ENCODE results near the gene RIMBP3C.
"Not testable (repeated sequence)": the region's sequence is repeated elsewhere in the genome, so short reads cannot be mapped to it uniquely, and the experiment has no call there.

RIMBP3C gene

DNA sequence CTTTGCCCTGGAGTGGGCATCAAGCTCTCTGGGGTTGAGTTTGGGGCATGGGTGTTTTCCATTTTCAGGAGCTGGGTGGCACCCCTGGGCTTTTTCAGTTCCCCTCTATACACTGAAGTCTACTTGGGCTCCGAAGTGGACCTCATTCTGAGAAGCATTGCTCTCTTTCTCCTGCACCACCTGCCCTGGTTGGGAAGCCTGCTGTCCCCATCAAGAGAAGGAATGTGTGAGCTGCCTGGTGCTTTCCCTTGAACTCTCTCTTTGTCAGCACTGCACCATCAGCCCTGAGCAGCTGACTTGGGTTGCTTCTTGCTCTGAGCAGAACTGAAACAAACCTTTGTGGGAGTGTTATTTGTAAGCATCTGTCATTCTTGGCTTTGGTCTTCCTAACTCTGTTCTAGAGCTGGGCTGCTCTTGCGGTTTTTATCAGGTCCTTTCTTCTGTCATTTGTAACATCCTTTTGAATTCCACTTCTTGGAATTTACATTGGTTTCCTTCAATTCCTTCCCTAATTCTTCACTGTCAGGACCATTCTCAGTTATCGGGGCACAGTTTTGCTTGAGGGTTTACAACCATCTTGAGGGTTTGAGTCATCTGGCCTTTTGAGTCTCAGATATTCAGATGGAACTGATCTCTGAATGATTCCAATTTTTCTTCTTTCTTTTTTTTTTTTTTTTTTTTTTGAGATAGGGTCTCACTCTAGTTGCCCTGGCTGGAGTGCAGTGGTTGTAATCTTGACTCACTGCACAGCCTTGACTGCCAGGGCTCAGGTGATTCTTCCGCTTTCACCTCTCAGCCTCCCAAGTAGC is 36.7 kb upstream of the RIMBP3C start:
- Histone ChIP-seq H3K27me3 (ENCODE audit: insufficient read depth, low read length, poor library complexity, severe bottlenecking) (no peaks in the 10 kb centered on the region), H3K9ac (ENCODE audit: low read depth, low read length, poor library complexity, severe bottlenecking) (no peak overlapping the region), H3F3A (ENCODE audit: low read depth) (no peaks in the 10 kb centered on the region), H3K9me3 (ENCODE audit: insufficient read depth, low read depth, low read length) (no peaks in the 10 kb centered on the region), H3K4me3 (ENCODE audit: low read length, poor library complexity, severe bottlenecking) (no peak overlapping the region), H3K9me2 (replicated peaks; ENCODE audit: low read depth, low read length) (no peaks in the 10 kb centered on the region), H2AFZ (ENCODE audit: low read length) (no peak overlapping the region), H4K20me1 (ENCODE audit: insufficient read depth, low read length, poor library complexity, severe bottlenecking) (peaks cover 84% of the 10 kb centered on the region), H3K4me1 (ENCODE audit: insufficient read depth, low read length, poor library complexity, severe bottlenecking) (peaks cover 3% of the 10 kb centered on the region), H3K4me2 (ENCODE audit: low read depth, low read length, poor library complexity, severe bottlenecking) (no peak overlapping the region), H3K79me2 (ENCODE audit: insufficient read depth, low read length) (peaks cover 92% of the 10 kb centered on the region), H3K36me3 (ENCODE audit: insufficient read depth, low read length) (peaks cover 37% of the 10 kb centered on the region; the same call in 1 of the 2 replicates)
- TF ChIP-seq EZH2phosphoT487 (IDR thresholded peaks at IDR 0.05; ENCODE audit: borderline replicate concordance) = no peak
- TF ChIP-seq, protein P1, sequence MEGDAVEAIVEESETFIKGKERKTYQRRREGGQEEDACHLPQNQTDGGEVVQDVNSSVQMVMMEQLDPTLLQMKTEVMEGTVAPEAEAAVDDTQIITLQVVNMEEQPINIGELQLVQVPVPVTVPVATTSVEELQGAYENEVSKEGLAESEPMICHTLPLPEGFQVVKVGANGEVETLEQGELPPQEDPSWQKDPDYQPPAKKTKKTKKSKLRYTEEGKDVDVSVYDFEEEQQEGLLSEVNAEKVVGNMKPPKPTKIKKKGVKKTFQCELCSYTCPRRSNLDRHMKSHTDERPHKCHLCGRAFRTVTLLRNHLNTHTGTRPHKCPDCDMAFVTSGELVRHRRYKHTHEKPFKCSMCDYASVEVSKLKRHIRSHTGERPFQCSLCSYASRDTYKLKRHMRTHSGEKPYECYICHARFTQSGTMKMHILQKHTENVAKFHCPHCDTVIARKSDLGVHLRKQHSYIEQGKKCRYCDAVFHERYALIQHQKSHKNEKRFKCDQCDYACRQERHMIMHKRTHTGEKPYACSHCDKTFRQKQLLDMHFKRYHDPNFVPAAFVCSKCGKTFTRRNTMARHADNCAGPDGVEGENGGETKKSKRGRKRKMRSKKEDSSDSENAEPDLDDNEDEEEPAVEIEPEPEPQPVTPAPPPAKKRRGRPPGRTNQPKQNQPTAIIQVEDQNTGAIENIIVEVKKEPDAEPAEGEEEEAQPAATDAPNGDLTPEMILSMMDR (conservative IDR thresholded peaks at IDR 0.05; ENCODE audit: low read length) = no peak

DNA sequence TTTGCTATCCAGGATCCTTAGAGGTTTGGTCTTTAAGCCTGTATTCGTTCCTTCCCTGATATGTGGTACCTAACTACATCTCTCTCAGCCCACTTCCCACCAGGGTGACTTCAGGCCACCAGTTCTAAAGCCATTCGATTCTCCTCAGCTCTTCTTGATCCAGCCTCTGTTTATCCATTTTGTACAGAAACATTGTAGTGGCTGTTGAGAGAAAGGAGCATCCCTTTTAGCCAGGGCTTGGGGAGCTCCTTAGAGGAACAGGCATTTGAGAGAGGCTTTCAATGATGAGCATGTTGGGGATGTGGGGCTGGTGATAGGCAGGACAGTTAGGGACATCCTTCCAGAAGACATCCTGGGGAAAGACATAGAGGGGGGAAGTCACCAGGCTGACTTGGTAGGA is 34.1 kb upstream of the RIMBP3C start:
- no peak overlapping the region for H3K9ac ChIP-seq (ENCODE audit: low read depth, low read length, poor library complexity, severe bottlenecking)
- H4K20me1 ChIP-seq (ENCODE audit: insufficient read depth, low read length, poor library complexity, severe bottlenecking) = peaks cover 83% of the 10 kb centered on the region
- no peak for TF ChIP-seq EZH2phosphoT487 (IDR thresholded peaks at IDR 0.05; ENCODE audit: borderline replicate concordance)
- TF ChIP-seq, protein P1 (conservative IDR thresholded peaks at IDR 0.05; ENCODE audit: low read length) = no peak
- no peaks in the 10 kb centered on the region for H3K9me3 ChIP-seq (ENCODE audit: insufficient read depth, low read depth, low read length)
- no peaks in the 10 kb centered on the region for H3F3A ChIP-seq (ENCODE audit: low read depth)
- H3K27me3 ChIP-seq (ENCODE audit: insufficient read depth, low read length, poor library complexity, severe bottlenecking) = no peaks in the 10 kb centered on the region
- no peak overlapping the region for H3K4me2 ChIP-seq (ENCODE audit: low read depth, low read length, poor library complexity, severe bottlenecking)
- no peaks in the 10 kb centered on the region for H3K9me2 ChIP-seq (replicated peaks; ENCODE audit: low read depth, low read length)
- no peak overlapping the region for H3K4me3 ChIP-seq (ENCODE audit: low read length, poor library complexity, severe bottlenecking)
- H3K36me3 ChIP-seq (ENCODE audit: insufficient read depth, low read length) = peaks cover 18% of the 10 kb centered on the region; the same call in 1 of the 2 replicates
- peaks cover 92% of the 10 kb centered on the region for H3K79me2 ChIP-seq (ENCODE audit: insufficient read depth, low read length)
- H2AFZ ChIP-seq (ENCODE audit: low read length) = no peak overlapping the region
- H3K4me1 ChIP-seq (ENCODE audit: insufficient read depth, low read length, poor library complexity, severe bottlenecking) = no peaks in the 10 kb centered on the region

DNA sequence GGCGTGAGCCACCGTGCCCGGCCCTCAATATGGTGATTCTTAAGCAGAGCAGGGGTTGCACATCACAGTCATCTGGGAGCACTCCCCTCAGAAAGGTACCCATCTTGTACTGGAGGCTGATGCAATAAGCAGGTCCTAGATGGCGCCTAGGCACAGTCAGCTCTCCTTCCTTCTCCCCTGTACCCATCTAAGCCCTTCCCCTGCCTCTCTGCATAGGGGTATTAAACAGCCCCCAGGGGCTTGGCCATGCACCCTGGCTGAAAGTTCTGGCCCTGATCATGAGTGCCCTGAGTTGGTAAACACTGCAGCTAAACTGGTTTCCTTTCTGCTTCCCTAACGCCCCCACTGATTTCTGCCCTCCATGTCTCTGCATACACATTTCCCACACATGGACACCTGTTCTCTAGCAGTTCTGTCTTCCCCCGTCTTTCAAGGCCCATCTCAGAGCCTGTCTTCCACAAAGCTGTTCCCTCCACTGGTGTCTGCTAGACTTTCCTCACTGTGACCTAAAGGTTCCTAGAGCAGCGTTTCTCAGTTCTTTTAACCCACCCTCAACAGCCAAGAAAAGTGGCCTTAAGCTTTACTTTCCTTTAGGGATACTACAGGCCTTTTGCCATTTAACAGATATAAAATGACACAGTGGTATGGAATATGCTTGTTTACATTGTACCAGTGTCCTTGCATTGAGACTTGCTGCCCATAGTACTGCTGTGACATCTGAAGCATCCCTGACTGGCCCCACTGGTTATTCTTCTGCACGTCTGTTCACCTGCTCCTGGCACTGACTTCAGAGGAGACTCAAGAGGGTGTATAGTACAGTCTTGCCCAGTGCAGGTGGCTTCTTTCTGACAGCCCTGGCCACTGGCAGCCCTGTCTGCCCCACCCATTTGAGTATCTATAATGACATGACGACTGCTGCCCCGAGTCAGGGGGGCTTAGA is 31.8 kb upstream of the RIMBP3C start:
- peaks cover 86% of the 10 kb centered on the region for H4K20me1 ChIP-seq (ENCODE audit: insufficient read depth, low read length, poor library complexity, severe bottlenecking)

DNA sequence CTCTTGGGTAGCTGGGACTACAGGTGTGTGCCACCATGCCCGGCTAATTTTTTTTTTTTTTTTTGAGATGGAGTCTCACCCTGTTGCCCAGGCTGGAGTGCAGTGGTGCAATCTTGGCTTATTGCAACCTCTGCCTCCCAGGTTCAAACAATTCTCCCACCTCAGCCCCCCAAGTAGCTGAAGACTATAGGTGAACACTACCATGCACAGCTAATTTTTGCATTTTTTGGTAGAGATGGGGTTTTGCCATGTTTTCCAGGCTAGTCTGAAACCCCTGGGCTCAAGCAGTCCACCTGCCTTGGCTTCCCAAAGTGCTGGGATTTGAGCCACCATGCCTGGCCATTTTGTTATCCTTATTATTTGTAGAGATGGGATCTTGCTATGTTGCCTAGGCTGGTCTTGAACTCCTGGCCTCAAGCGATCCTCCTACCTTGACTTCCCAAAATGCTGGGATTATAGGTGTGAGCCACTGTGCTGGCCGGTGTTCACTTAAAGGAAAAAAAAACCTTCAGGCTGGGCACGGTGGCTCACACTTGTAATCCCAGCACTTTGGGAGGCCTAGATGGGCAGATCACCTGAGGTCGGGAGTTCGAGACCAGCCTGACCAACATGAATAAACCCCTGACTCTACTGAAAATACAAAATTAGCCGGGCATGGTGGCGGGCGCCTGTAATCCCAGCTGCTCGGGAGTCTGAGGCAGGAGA is 29.9 kb upstream of the RIMBP3C start:
- H3K27me3 ChIP-seq (ENCODE audit: insufficient read depth, low read length, poor library complexity, severe bottlenecking); H3K4me2 ChIP-seq (ENCODE audit: low read depth, low read length, poor library complexity, severe bottlenecking); H3K36me3 ChIP-seq (ENCODE audit: insufficient read depth, low read length); H3K9me2 ChIP-seq (replicated peaks; ENCODE audit: low read depth, low read length); H2AFZ ChIP-seq (ENCODE audit: low read length); H3K4me1 ChIP-seq (ENCODE audit: insufficient read depth, low read length, poor library complexity, severe bottlenecking); H3K4me3 ChIP-seq (ENCODE audit: low read length, poor library complexity, severe bottlenecking); H3F3A ChIP-seq (ENCODE audit: low read depth); H3K9ac ChIP-seq (ENCODE audit: low read depth, low read length, poor library complexity, severe bottlenecking); H3K9me3 ChIP-seq (ENCODE audit: insufficient read depth, low read depth, low read length): not testable (repeated sequence)
- Histone ChIP-seq H4K20me1 (ENCODE audit: insufficient read depth, low read length, poor library complexity, severe bottlenecking) (peaks cover 85% of the 10 kb centered on the region), H3K79me2 (ENCODE audit: insufficient read depth, low read length) (peaks cover 94% of the 10 kb centered on the region)

More for the DNA sequence above, 31.8 kb upstream of the RIMBP3C start:
- no peaks in the 10 kb centered on the region for H3F3A ChIP-seq (ENCODE audit: low read depth)
- peaks cover 17% of the 10 kb centered on the region; the same call in 1 of the 2 replicates for H3K36me3 ChIP-seq (ENCODE audit: insufficient read depth, low read length)
- peaks cover 94% of the 10 kb centered on the region for H3K79me2 ChIP-seq (ENCODE audit: insufficient read depth, low read length)
- no peaks in the 10 kb centered on the region for H3K4me1 ChIP-seq (ENCODE audit: insufficient read depth, low read length, poor library complexity, severe bottlenecking)
- H3K9me3 ChIP-seq (ENCODE audit: insufficient read depth, low read depth, low read length) = no peaks in the 10 kb centered on the region
- H3K27me3 ChIP-seq (ENCODE audit: insufficient read depth, low read length, poor library complexity, severe bottlenecking) = no peaks in the 10 kb centered on the region
- H3K9ac ChIP-seq (ENCODE audit: low read depth, low read length, poor library complexity, severe bottlenecking) = no peak overlapping the region
- no peak overlapping the region for H2AFZ ChIP-seq (ENCODE audit: low read length)
- H3K4me2 ChIP-seq (ENCODE audit: low read depth, low read length, poor library complexity, severe bottlenecking) = no peak overlapping the region
- no peaks in the 10 kb centered on the region for H3K9me2 ChIP-seq (replicated peaks; ENCODE audit: low read depth, low read length)
- H3K4me3 ChIP-seq (ENCODE audit: low read length, poor library complexity, severe bottlenecking) = no peak overlapping the region
- TF ChIP-seq, protein P1 (conservative IDR thresholded peaks at IDR 0.05; ENCODE audit: low read length) = no peak
- no peak for TF ChIP-seq EZH2phosphoT487 (IDR thresholded peaks at IDR 0.05; ENCODE audit: borderline replicate concordance)

All from Loucy (cell line).